Endothelial cell (in vitro differentiated cells): Measurements from ENCODE around the gene DFFB. TPM values are rescaled to one million over a fixed set of nuclear protein-coding genes. Genes with fewer than 3 reads are reported as not detected.

Experiments
- DNase-seq: peaks from one replicate; pipeline ENCODE4 v3.0.0; 2021; ENCODE audit warnings: low spot score
- H3K27ac Mint-ChIP-seq: one replicate; pipeline ENCODE4 v1.8.0; 2021; ENCODE audit warnings: mixed read lengths, inconsistent platforms; ENCODE audit not compliant: unreplicated experiment
- H3K27me3 Mint-ChIP-seq: one replicate; pipeline ENCODE4 v1.8.0; 2021; ENCODE audit warnings: mild to moderate bottlenecking, moderate library complexity, mixed read lengths, inconsistent platforms; ENCODE audit not compliant: unreplicated experiment
- H3K36me3 Mint-ChIP-seq: one replicate; pipeline ENCODE4 v1.8.0; 2021; ENCODE audit warnings: mild to moderate bottlenecking, low read depth, mixed read lengths, inconsistent platforms; ENCODE audit not compliant: unreplicated experiment
- H3K4me1 Mint-ChIP-seq: one replicate; pipeline ENCODE4 v1.8.0; 2021; ENCODE audit warnings: mild to moderate bottlenecking, mixed read lengths, inconsistent platforms; ENCODE audit not compliant: unreplicated experiment
- H3K4me3 Mint-ChIP-seq: one replicate; pipeline ENCODE4 v1.8.0; 2021; ENCODE audit warnings: mild to moderate bottlenecking, mixed read lengths, inconsistent platforms; ENCODE audit not compliant: unreplicated experiment
- H3K9me3 Mint-ChIP-seq: one replicate; pipeline ENCODE4 v1.8.0; 2021; ENCODE audit warnings: mixed read lengths, inconsistent platforms; ENCODE audit not compliant: unreplicated experiment
- CTCF ChIP-seq: fragments of 200-600 bp; sonication (generic); IDR thresholded peaks from one replicate; pipeline ENCODE4 v1.5.0; 2021; ENCODE audit warnings: antibody characterized with exemption; ENCODE audit not compliant: unreplicated experiment
- total RNA-seq: library from RNA; stranded (reverse); fragmentation: NEBNext Ultra II Directional; extraction: Animal tissue kit (Norgen Biotek cat#: 25700); gene quantifications from one replicate; pipeline ENCODE4 v1.2.1, GENCODE V29; 2021; ENCODE audit not compliant: unreplicated experiment

Gene DFFB
- total RNA-seq, 1 donor from 2014 or later = 6.8 TPM

DNA sequence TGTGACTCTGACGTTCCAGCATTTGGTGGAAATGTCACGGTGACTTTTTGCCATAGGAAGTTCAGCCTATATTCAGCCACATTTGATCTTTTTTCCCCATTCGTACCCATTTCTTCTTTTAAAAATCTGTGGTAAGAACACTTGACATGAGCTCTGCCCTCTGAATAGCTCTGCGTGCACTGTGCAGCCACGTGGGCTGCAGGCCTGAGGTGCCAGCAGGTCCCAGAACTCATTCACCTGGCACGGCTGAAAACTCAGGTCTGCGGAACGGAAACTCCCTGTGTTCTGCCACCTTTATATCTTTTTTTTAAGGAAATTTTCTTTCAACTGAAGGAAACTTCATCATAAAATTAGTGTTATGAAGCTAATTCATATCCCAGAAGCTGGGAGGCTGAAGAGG is 28.9 kb upstream of the DFFB start:
- Mint-ChIP-seq H3K27ac (no peak overlapping the region), H3K4me1 (no peaks in the 10 kb centered on the region), H3K36me3 (peaks cover 45% of the 10 kb centered on the region), H3K4me3 (no peak overlapping the region), H3K27me3 (no peaks in the 10 kb centered on the region), H3K9me3 (no peaks in the 10 kb centered on the region)
- no peak for DNase-seq
- no peak for TF ChIP-seq CTCF

- TF ChIP-seq CTCF = no peak
- Mint-ChIP-seq H3K9me3 (no peaks in the 10 kb centered on the region), H3K27me3 (no peaks in the 10 kb centered on the region), H3K27ac (no peak overlapping the region), H3K4me3 (no peak overlapping the region), H3K4me1 (no peaks in the 10 kb centered on the region), H3K36me3 (peaks cover 38% of the 10 kb centered on the region)
- no peak for DNase-seq
Measured at GRCh38 chr1:3831689-3832088, 25.6 kb upstream of the DFFB start.

GRCh38 chr1:3834701-3835100 is 22.6 kb upstream of the DFFB start:
- Mint-ChIP-seq H3K4me3 (peak overlapping the region; percentile 4), H3K27me3 (peaks cover 3% of the 10 kb centered on the region), H3K36me3 (peaks cover 56% of the 10 kb centered on the region), H3K9me3 (no peaks in the 10 kb centered on the region), H3K4me1 (no peaks in the 10 kb centered on the region), H3K27ac (no peak overlapping the region)
- no peak for DNase-seq
- no peak for TF ChIP-seq CTCF

DNA sequence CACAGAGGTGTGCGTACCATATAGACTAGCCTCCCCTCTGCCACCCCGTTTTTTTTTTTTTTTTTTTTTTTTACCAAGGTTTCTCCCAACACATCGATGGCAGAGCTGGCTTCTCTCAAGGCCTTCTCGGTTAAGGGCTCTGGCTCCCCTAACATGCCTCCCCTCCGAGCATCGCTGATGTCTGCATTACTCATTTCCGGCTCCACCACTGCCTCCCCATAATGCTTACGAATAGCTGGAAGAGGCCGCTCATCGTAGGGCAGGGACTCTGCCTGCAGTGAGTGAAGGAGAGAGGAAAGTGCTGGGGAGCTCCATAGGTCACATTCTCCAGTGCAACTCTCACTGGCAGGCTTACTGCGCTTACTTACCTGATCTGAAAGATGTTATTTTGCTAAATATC is 20.9 kb upstream of the DFFB start:
- H3K27ac Mint-ChIP-seq = no peak overlapping the region
- peaks cover 62% of the 10 kb centered on the region for H3K36me3 Mint-ChIP-seq
- H3K4me1 Mint-ChIP-seq = no peaks in the 10 kb centered on the region
- no peak for DNase-seq
- peaks cover 5% of the 10 kb centered on the region for H3K27me3 Mint-ChIP-seq
- no peak overlapping the region for H3K4me3 Mint-ChIP-seq
- H3K9me3 Mint-ChIP-seq = no peaks in the 10 kb centered on the region
- TF ChIP-seq CTCF = no peak

GRCh38 chr1:3837200-3837599 is 20.1 kb upstream of the DFFB start:
- DNase-seq = no peak
- H3K9me3 Mint-ChIP-seq = no peaks in the 10 kb centered on the region
- TF ChIP-seq CTCF = no peak
- H3K27me3 Mint-ChIP-seq = peaks cover 5% of the 10 kb centered on the region
- peaks cover 54% of the 10 kb centered on the region for H3K36me3 Mint-ChIP-seq
- H3K4me3 Mint-ChIP-seq = peak overlapping the region; percentile 73
- no peaks in the 10 kb centered on the region for H3K4me1 Mint-ChIP-seq
- no peak overlapping the region for H3K27ac Mint-ChIP-seq
